Common myeloid progenitor, CD34-positive (primary cell): ENCODE results near the gene MAP3K2.

Source experiments
- CTCF ChIA-PET: fragments of 350-600 bp; sonication (Branson Sonifier 250); formaldehyde crosslinking; loops from one replicate; lab custom pipeline; 2021; ENCODE audit warnings: antibody characterized with exemption; lab: Charles Lee
- POLR2A ChIA-PET: fragments of 350-600 bp; sonication (Branson Sonifier 250); formaldehyde crosslinking; loops from one replicate; lab custom pipeline; 2021; ENCODE audit warnings: antibody characterized with exemption; lab: Charles Lee
- DNase-seq, 3 donors: peaks; one replicate each; pipeline versions ENCODE4 v3.0.0 to v3.0.0-alpha.2; 2013
- H3K27ac ChIP-seq, 2 experiments: 1 replicate in 1 of 2; 2 replicates in 1 of 2; pipeline ENCODE4 v1.7.0; 2013; ENCODE audit warnings: inconsistent platforms in 2 of 2, low read length in 2 of 2, mild to moderate bottlenecking in 2 of 2, low read depth in 1 of 2, moderate library complexity in 1 of 2; ENCODE audit not compliant: severe bottlenecking in 2 of 2, insufficient read depth in 1 of 2, poor library complexity in 1 of 2
- H3K27me3 ChIP-seq, 5 experiments: replicated peaks in 2 of 5; 1 replicate in 3 of 5; 2 replicates in 2 of 5; pipeline versions ENCODE4 v1.6.1 to v1.7.0; 2013; ENCODE audit warnings: low read length in 4 of 5, mild to moderate bottlenecking in 2 of 5, moderate library complexity in 2 of 5, inconsistent platforms in 1 of 5; ENCODE audit not compliant: insufficient read depth in 5 of 5, control insufficient read depth in 4 of 5
- H3K36me3 ChIP-seq, 4 experiments: 1 replicate in 2 of 4; 2 replicates in 2 of 4; pipeline versions ENCODE4 v1.6.1 to v1.7.0; 2013; ENCODE audit warnings: low read length in 3 of 4, control low read depth in 1 of 4, mild to moderate bottlenecking in 1 of 4; ENCODE audit not compliant: control insufficient read depth in 4 of 4, insufficient read depth in 4 of 4
- H3K4me1 ChIP-seq, 4 experiments: 1 replicate in 3 of 4; 2 replicates in 1 of 4; pipeline versions ENCODE4 v1.6.1 to v1.7.1; 2013; ENCODE audit warnings: low read length in 3 of 4, mild to moderate bottlenecking in 3 of 4, control low read depth in 1 of 4, inconsistent platforms in 1 of 4, moderate library complexity in 1 of 4; ENCODE audit not compliant: control insufficient read depth in 4 of 4, insufficient read depth in 4 of 4; ENCODE audit errors: control extremely low read depth in 1 of 4
- H3K4me3 ChIP-seq, 7 experiments: 1 replicate in 4 of 7; 2 replicates in 3 of 7; pipeline versions ENCODE4 v1.5.1 to v1.7.0; 2013; ENCODE audit warnings: mild to moderate bottlenecking in 7 of 7, low read length in 6 of 7, moderate library complexity in 6 of 7, inconsistent platforms in 2 of 7, low read depth in 2 of 7, control low read depth in 1 of 7; ENCODE audit not compliant: insufficient read depth in 4 of 7, control insufficient read depth in 1 of 7; ENCODE audit errors: extremely low read depth in 1 of 7
- H3K9me3 ChIP-seq, 5 experiments: 1 replicate in 4 of 5; 2 replicates in 1 of 5; pipeline versions ENCODE4 v1.6.1 to v1.7.1; 2013; ENCODE audit warnings: low read length in 4 of 5, mild to moderate bottlenecking in 2 of 5, inconsistent platforms in 1 of 5, low read depth in 1 of 5, moderate library complexity in 1 of 5; ENCODE audit not compliant: control insufficient read depth in 4 of 5, insufficient read depth in 2 of 5; ENCODE audit errors: control extremely low read depth in 1 of 5
- WGBS: methylation state at CpG from one replicate; pipeline ENCODE4 v1.1.5; 2013; ENCODE audit not compliant: insufficient coverage; 5-methylcytosine and 5-hydroxymethylcytosine counted together

The MAP3K2 gene

DNA sequence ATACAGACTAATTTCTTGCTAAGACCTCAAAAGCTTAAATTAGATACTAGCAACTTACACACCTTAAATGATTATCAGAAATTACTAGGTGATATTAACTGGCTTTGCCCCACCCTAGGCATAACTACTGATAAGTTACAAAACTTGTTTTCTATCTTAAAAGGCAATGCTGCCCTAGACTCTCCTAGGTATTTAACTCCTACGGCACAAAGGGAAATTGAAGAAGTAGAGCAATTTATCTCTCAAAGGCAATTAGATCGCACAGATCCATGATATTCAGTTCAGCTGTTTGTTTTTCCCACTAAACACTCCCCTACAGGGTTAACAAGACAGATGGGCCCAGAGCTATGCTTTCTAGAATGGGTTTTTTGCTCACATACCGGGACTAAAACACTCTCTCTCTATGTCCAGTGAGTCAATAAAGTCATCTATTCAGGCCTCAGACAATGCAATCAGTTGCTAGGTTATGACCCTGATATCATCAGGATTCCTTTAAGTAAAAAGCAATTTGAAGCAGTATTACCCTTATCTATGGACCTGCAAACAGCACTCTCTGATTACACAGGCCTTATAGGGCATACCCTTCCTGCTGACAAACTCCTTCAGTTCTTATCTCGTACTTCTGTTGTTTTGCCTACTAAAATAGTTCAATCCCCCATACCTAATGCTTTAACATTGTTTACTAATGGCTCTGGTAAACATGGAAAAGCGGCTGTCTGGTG lies 14.3 kb downstream of the MAP3K2 start:
- WGBS: 96% methylated on average over 4 of the region's 5 CpGs
- Histone ChIP-seq H3K36me3 (peaks cover 0 to 20% (median 8%) of the 10 kb centered on the region in 4 experiments), H3K27ac (no peak overlapping the region), H3K4me3 (no peak overlapping the region), H3K27me3 (no peaks in the 10 kb centered on the region), H3K4me1 (no peaks in the 10 kb centered on the region), H3K9me3 (peaks cover 1 to 68% (median 31%) of the 10 kb centered on the region in 5 experiments)
- ChIA-PET POLR2A (no interaction called here), CTCF (interaction anchor here (0.8 to 1.0 kb wide), 2 partner anchors 9 to 108 kb away, joined by 3 to 4 read pairs; no protein-coding TSS in a partner anchor)
- DNase-seq: peak in 2 of 3 donors; percentile 40 to 55

DNA sequence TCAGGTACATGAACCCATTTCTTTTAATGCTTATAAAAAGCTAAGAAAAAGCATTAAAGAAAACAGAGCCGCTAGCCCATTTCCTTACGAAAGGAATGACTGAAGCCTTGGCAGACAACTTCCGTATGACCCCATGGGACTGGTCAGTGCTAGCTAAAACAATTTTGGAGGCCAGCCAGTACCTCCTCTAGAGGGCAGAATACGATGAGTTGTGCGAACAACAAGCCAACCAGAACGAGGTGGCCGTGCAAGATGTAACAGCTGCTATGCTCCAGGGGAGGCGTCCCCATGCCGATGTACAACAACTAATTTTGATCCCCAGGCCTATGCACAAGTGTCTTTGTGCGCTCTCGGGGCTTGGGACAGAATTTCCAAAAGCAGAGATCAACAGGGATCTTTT lies 16.7 kb downstream of the MAP3K2 start:
- peaks cover 0 to 14% (median 3%) of the 10 kb centered on the region in 4 experiments for H3K36me3 ChIP-seq
- H3K27me3 ChIP-seq: no peaks in the 10 kb centered on the region
- ChIA-PET POLR2A (no interaction called here), CTCF (interaction anchor here (0.8 kb wide), 1 partner anchor 46 kb away, joined by 3 read pairs; no protein-coding TSS in a partner anchor)
- H3K4me3 ChIP-seq: no peak overlapping the region
- H3K9me3 ChIP-seq: peaks cover 0 to 55% (median 27%) of the 10 kb centered on the region in 5 experiments
- no peak overlapping the region for H3K27ac ChIP-seq
- 97% methylated on average over 11 of the region's 11 CpGs for WGBS
- no peak for DNase-seq
- no peaks in the 10 kb centered on the region for H3K4me1 ChIP-seq

DNA sequence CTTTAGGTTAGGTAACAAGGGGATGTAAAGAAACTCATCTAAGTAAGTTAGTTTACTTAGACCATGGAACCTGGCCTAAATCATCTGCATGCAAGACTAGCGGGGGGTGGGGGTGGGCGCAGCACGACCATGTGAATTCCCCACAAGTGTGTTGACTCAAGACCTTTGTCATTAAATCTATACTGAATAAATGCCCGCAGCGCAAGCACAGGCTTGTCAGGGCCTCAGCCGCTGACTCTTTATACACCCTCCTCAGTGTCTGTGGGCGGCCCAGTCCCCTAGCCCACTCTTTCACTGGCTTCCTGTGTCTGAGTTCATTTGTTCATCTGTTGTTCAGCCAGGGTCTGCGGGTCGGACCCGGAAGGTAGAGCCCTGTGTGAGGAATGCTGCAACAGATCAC lies 17.8 kb downstream of the MAP3K2 start:
- DNase-seq: no peak
- CTCF ChIA-PET: no interaction called here
- WGBS: 98% methylated on average over 10 of the region's 10 CpGs
- POLR2A ChIA-PET: no interaction called here
- peaks cover 0 to 49% (median 27%) of the 10 kb centered on the region in 5 experiments for H3K9me3 ChIP-seq
- H3K4me1 ChIP-seq: peaks cover 0 to 6% (median 0%) of the 10 kb centered on the region in 4 experiments
- H3K36me3 ChIP-seq: peaks cover 0 to 14% (median 3%) of the 10 kb centered on the region in 4 experiments
- H3K27ac ChIP-seq: no peak overlapping the region
- no peak overlapping the region for H3K4me3 ChIP-seq
- no peaks in the 10 kb centered on the region for H3K27me3 ChIP-seq

DNA sequence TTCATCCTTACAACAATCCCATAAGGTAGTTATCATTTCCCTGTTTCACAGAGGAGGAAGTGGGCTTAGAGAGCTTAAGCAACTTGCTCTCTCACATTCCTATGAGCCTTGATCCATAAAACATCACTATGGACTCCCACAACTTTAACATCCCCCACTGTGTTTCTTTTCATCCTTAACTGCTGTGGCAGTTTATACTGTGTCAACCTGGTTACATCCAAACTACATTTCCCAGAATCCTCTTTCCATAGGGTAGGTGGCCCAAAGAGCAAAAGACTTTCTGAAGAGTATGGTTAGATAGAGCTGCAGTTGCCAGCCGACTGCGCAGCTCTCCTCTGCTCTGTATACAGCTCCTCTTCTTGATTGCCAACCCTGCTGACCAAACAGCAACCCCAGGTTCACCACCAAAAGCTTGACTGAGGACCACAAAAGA lies 22.5 kb downstream of the MAP3K2 start:
- no CpG with 5 or more reads among the region's 2 CpGs for WGBS
- Histone ChIP-seq H3K4me3 (no peak overlapping the region), H3K27ac (no peak overlapping the region), H3K27me3 (no peaks in the 10 kb centered on the region), H3K9me3 (peaks cover 0 to 7% (median 5%) of the 10 kb centered on the region in 5 experiments), H3K36me3 (peaks cover 0 to 5% (median 2%) of the 10 kb centered on the region in 4 experiments), H3K4me1 (peaks cover 0 to 6% (median 0%) of the 10 kb centered on the region in 4 experiments)
- POLR2A ChIA-PET: interaction anchor here (0.7 to 1.5 kb wide), 2 partner anchors 16 to 21 kb away, joined by 4 to 8 read pairs; no protein-coding TSS in a partner anchor
- CTCF ChIA-PET: interaction anchor here (0.8 to 2.9 kb wide), 9 partner anchors 8 to 88 kb away, joined by 3 to 17 read pairs (median 6); no protein-coding TSS in a partner anchor
- peak in 1 of 3 donors; percentile 21 for DNase-seq

DNA sequence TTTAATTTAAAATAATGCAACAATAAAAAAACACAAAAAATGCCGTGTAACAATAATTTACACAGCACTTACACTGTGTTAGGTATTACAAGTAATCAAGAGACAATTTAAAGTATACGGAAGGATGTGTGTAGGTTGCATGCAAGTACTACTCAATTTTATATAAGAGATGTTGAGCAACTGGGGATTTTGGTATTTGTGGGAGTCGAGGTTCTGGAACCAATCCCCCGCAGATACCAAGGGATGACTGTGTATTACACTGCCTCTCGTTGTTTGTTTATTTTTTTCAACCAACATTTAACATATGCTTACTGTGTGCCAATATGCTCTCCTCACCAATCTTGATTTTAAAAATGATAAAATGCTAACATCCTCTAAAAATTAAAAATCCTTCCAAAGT lies 24.8 kb downstream of the MAP3K2 start:
- POLR2A ChIA-PET: no interaction called here
- no peak for DNase-seq

DNA sequence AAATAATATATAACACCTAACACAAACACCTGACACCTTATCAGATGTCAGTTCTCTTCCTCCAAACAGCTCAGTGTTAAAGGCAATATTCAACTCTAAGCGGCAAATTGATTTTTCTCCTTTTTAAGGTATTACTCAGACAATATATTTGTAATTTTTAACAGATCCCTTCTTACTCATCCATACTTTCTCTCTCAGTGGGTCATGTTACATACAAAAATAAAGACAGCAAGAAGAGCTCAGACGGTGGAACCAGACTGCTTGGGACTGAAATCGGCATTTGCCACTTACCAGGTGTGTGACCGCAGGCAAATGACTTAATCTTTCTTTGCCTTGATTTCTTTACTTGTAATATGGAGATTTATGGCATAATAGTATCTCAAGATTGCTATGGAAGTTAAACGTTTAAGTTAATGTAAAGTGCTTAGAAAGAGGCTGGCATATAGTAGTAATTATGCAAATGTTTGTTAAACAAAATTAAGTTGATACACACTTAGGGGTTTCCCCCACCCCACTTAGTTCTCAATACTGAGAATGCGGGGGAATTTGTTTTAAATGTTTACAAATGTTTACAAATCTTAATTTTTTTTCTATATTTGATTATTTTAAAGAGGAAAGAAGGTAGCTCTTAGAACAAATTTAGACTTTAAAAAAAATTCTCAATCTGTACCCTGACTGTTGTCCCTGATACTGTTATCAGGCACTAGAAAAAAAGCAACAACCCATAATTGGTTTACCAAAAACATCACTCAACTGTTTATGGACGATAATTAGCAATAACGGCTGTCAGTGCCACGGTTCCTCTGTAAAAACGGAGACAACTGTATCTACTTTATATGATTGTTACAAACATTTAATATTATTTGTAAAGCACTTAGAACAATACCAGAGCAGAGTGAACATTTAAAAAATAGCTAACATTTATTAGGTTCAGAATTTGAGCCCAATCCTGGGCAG lies 25.6 kb downstream of the MAP3K2 start:
- WGBS: 100% methylated on average over 3 of the region's 10 CpGs
- no peak for DNase-seq
- Histone ChIP-seq H3K9me3 (peaks cover 0 to 7% (median 2%) of the 10 kb centered on the region in 5 experiments), H3K27me3 (no peaks in the 10 kb centered on the region), H3K36me3 (peaks cover 0 to 4% (median 0%) of the 10 kb centered on the region in 4 experiments), H3K27ac (no peak overlapping the region), H3K4me3 (no peak overlapping the region), H3K4me1 (peaks cover 0 to 6% (median 0%) of the 10 kb centered on the region in 4 experiments)
- ChIA-PET POLR2A (no interaction called here), CTCF (interaction anchor here (1.0 to 1.6 kb wide), 3 partner anchors 17 to 63 kb away, joined by 3 to 6 read pairs (median 4); no protein-coding TSS in a partner anchor)

More for the DNA sequence above, 24.8 kb downstream of the MAP3K2 start:
- CTCF ChIA-PET: interaction anchor here (1.0 kb wide), 1 partner anchor 16 kb away, joined by 4 read pairs; no protein-coding TSS in a partner anchor
- Histone ChIP-seq H3K27ac (no peak overlapping the region), H3K4me1 (peaks cover 0 to 6% (median 0%) of the 10 kb centered on the region in 4 experiments), H3K4me3 (no peak overlapping the region), H3K36me3 (peaks cover 0 to 3% (median 0%) of the 10 kb centered on the region in 4 experiments), H3K27me3 (no peaks in the 10 kb centered on the region), H3K9me3 (peaks cover 0 to 2% (median 0%) of the 10 kb centered on the region in 5 experiments)
- WGBS: no CpG with 5 or more reads among the region's 5 CpGs
